GM18505 (cell line): Measurements from ENCODE around the gene MTHFR.

Experiments
- ATAC-seq: cut with Tn5 transposase; IDR thresholded peaks from one replicate; pipeline ENCODE4 v1.9.1; 2021; ENCODE audit not compliant: unreplicated experiment
- POLR2A ChIP-seq: IDR thresholded peaks from 4 replicates; pipeline ENCODE4 v1.6.1; 2011; ENCODE audit warnings: borderline replicate concordance; ENCODE audit not compliant: insufficient read depth, insufficient read length; ENCODE audit errors: extremely low read depth

The MTHFR gene

DNA sequence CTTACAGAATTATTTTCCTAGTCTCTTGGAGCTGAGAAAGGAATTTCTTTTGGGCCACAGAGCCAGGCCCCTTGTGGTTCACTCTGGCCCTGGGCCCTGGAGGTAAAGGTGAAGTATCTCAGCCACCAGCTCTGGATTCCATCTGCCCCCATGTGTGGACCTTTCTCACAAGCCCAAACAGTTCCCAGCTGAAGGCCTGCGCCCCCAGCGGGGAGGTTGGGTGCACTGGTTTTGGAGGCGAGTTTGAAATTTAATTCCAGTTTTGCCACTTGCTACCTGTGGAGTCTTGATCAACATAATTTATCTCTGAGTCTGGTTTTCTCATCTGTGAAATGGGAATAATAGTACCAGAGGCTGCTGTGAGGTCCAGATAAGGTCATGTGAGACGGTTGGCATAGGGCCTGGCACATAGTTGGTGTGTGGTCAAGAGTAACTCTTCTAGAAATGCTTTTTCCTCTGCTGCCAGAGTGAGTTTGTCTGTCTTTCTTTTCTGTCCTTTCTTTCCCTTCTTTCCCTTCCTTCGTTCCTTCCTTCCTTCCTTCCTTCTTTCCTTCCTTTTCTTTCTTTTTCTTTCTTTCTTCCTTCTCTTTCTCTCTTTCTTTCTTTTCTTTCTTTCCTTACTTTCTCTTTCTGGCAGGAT is 63.7 kb downstream of the MTHFR start:
- ATAC-seq = no peak

DNA sequence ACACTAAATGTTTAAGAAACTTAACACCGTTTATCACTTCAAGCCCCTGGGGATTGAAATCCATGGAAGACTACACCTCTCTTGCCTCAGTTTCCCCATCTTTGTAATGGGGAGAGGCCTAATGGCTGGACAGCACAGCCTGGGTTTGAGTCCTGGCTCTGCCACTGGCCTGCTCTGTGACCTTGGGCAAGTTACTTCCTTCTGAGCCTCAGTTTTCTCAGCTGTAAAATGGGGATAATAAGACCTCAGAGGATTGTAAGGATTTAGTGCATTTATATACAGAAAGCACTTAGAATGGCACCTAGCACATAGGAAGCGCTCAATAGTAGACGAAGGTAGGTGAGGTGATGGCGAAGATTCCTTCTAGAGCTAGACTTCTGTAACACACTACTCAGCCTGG is 64.3 kb downstream of the MTHFR start:
- ATAC-seq = no peak
- no peak for TF ChIP-seq POLR2A

More for the DNA sequence above, 63.7 kb downstream of the MTHFR start:
- TF ChIP-seq POLR2A = no peak

DNA sequence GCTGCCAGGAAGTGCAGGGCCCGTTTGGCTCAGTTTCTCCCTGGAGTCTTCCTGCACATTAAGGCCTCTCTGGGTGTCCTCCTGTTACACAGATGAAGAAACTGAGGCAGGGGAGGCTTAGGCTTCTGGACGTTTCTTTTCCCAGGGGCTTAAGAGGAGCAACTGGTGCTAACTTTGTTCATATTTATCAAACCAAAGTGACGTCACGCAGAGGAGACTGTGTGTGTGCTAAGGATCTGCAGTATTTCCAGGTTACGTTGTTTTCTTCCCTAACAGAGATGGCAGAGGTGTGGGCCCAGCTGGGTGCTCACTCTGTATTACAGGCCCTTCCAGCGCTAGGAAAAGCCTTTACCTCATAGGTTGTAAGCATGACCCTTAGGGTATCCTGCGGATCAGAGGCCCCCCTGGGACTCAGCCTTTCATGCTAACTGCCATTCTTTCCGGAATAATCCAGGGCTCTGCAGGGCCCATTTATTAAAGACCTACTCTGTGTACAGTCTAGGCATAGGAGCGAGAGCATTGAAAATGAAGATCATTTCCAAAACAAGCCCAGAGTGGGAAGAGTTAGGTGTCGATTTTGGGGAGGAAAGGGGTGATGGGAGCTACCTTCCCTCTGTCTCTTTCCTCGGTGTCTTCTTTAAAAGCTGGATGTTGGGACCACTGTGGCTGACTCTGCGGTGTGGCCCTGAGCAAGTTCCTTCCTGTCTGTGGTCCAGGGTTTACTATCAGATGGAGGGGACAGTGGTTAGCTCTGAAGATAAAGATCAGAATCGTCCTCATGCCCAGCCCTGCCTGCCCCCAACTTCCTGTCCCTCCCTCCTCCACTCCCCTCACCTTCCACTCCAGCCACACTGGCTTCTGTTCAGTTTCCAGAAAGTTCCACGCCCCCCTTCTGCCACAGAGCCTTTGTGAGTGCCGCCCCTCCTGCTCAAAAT is 65.2 kb downstream of the MTHFR start:
- ATAC-seq = no peak
- no peak for TF ChIP-seq POLR2A

DNA sequence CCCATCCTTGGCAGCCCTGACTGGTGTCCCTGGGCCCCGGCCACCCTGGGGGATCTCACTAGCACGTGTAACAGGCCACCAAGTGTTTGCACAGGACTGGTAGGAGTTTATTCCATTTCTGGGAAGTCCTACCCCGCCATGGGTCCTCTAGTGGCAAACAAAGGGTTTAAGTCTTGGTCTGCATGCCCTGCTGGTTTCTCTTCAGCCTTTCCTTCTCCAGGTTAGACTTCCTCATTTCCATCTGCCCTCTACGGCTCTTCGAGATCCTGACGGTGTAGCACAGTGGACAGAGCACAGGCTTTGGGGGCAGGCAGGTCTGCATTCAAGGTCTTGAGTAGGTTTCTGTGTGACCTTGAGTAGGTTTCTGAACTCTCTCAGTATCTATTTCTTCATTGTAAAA is 67.0 kb downstream of the MTHFR start:
- no peak for ATAC-seq
- no peak for TF ChIP-seq POLR2A

DNA sequence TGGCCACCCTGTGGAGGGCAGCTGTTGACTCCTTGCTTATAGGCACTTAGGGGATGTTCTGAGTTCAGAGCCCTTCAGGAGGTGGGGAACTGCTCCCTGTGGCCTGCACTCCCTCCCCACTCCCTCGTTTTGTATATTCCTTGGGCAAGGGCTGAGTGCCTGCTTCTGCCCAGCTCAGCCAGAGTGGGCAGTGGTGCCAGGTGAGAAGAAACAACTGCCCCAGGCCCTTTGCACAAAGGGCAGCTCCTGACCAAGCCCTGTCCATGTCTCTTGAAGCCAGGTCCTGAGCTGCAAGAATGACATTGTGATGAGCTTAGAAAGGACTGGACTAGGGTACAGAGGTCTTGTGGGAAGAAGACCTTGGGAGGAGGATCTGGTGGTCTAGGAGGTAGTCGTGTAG is 67.7 kb downstream of the MTHFR start:
- TF ChIP-seq POLR2A = no peak
- ATAC-seq = no peak

DNA sequence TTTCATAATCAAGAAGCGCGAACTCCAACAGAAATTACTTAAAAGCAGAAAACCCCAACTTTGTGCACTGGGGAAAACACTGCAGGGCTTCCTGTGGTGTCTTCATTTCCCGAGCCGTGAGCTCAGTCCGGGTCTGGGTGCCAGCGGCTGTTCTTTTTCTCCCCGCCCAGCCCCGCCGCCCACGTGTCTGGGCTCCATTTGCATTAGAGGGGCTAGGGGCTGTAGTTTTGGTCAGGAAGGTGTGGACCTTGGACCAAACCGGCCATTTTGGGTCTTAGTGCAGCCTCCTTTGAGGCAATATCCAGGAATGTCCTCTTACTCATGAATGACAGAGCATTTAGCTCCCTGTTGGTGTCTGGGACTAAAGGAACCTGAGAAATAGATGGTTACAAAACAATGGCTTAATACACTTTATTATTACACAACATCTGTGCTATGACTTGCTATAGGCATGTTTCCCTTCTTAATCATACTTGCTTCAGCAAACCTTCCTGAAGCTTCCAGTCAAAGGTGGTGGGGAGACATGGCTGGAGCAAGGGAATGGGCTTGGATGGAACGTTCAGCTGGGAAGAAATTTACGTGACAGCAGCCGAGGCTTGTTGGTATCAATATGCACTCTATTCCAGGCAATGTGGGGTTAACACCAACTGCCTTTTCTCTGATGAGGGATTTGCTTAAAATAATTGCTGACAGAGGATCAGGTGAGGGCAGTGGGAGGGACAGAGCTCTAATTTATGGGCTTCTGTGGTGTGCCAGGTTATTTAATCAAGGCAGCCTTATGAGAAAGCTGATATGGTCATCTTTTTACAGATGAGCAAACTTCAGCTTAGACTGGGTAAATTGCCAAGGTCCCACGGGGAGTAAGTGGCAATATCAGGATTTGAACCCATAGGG is 68.8 kb downstream of the MTHFR start:
- TF ChIP-seq POLR2A = no peak
- no peak for ATAC-seq

DNA sequence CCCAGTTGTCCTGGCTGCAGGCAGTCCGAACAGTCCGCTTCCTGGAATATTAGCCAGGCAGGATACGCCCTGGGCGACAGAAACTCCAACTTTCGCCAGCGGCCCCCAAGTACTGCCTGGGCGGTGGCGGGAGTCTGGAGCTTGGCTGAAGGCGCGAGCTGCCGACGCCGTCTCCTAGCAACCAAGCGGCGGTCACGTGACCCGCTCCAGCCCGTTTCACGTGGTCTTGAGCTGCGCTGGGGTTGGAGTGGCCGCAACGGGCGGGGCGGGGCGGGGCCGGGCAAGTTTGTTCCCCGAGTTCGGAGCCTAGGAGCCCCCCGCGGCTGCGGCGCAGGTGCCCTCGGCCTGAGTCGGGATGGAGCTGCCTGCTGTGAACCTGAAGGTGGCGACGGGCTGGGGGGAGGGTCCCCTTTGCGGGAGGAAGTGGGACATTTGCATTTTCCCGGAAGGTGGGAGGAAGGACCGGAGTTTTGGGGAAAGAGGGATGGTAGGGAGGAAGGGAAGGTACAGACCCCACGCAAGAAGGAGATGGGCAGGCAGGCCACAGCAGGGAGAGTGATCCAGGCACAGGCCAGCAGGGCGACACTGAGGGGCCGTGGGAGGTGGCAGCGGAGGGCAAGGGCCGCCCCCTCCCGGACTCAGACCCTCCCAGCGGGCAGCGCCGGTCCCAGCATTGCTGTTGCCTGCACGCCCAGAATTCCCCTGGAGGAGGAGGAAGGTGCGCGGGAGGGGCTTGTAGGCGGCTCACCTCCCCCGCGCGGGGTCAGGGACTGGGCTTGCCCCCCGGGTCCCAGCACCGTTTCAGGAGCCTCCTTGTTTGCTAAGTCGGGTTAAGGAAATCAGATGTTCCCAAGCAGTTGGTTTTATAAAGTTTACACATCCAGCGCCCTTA is 69.7 kb downstream of the MTHFR start, which contains the start of gene AGTRAP:
Gene AGTRAP, plus strand, starts transcription at position 283 of the 892 bp plus-strand sequence. Its CDS starts 73 bp downstream, at position 356.
- ATAC-seq = no peak
- TF ChIP-seq POLR2A = peak; percentile 45
